ENCODE data around the gene KIF25. TPM values are rescaled to one million over a fixed set of nuclear protein-coding genes. Genes with fewer than 3 reads are reported as not detected.

KIF25 gene
- total and polyA plus RNA-seq, 7 donors, result 0.50 to 0.54 TPM; not detected in 5

- Histone ChIP-seq H3K4me3 (no peak overlapping the region), H3K36me3 (no peaks in the 10 kb centered on the region), H3K4me1 (no peaks in the 10 kb centered on the region), H3K27ac (no peak overlapping the region), H3K9me3 (no peaks in the 10 kb centered on the region), H3K27me3 (no peaks in the 10 kb centered on the region)
- 94 to 95% methylated on average over 75 of the region's 75 CpGs for WGBS, 2 donors
- TF ChIP-seq EP300 (IDR thresholded peaks at IDR 0.05) (no peak), CTCF (IDR thresholded peaks at IDR 0.05) (no peak), POLR2AphosphoS5 (IDR thresholded peaks at IDR 0.05) (no peak), POLR2A (IDR thresholded peaks at IDR 0.05) (no peak)
- intact Hi-C loops (cut with DNase I), result no loop called here
- no peak for DNase-seq
These were observed 7.2 kb upstream of the KIF25 start for GRCh38 chr6:167990016-167990945.

- H3K27ac ChIP-seq, result peak overlapping the region in 1 of 4 donors; percentile 55
- 87 to 93% methylated on average over 16 of the region's 16 CpGs for WGBS, 2 donors
- TF ChIP-seq CTCF (IDR thresholded peaks at IDR 0.05), result no peak
- TF ChIP-seq POLR2AphosphoS5 (IDR thresholded peaks at IDR 0.05), result peak in 2 of 4 donors; percentile 7 to 65
- no peaks in the 10 kb centered on the region for H3K36me3 ChIP-seq
- no peak overlapping the region for H3K4me3 ChIP-seq
- intact Hi-C loops (cut with DNase I), result no loop called here
- H3K27me3 ChIP-seq, result peaks cover 0 to 8% (median 8%) of the 10 kb centered on the region in 3 donors
- H3K4me1 ChIP-seq, result no peaks in the 10 kb centered on the region
- DNase-seq, result no peak
- H3K9me3 ChIP-seq, result no peaks in the 10 kb centered on the region
These were observed 4.3 kb upstream of the KIF25 start for GRCh38 chr6:167993169-167993568.

- TF ChIP-seq CTCF (IDR thresholded peaks at IDR 0.05), result no peak
- no peaks in the 10 kb centered on the region for H3K4me1 ChIP-seq
- H3K9me3 ChIP-seq, result no peaks in the 10 kb centered on the region
- DNase-seq, result no peak
- peaks cover 0 to 15% (median 12%) of the 10 kb centered on the region in 3 donors for H3K27me3 ChIP-seq
- no peak overlapping the region for H3K4me3 ChIP-seq
- peak overlapping the region in 1 of 4 donors; percentile 55 for H3K27ac ChIP-seq
- WGBS, 2 donors, result 89% methylated on average over 11 of the region's 11 CpGs
- intact Hi-C loops (cut with DNase I), result no loop called here
- no peaks in the 10 kb centered on the region for H3K36me3 ChIP-seq
These were observed 3.6 kb upstream of the KIF25 start for GRCh38 chr6:167993831-167994230.

- Histone ChIP-seq H3K36me3 (no peaks in the 10 kb centered on the region), H3K27ac (no peak overlapping the region), H3K4me3 (no peak overlapping the region), H3K27me3 (peaks cover 0 to 24% (median 22%) of the 10 kb centered on the region in 3 donors), H3K4me1 (no peaks in the 10 kb centered on the region), H3K9me3 (no peaks in the 10 kb centered on the region)
- intact Hi-C loops (cut with DNase I), result no loop called here
- TF ChIP-seq CTCF (IDR thresholded peaks at IDR 0.05), result no peak
- TF ChIP-seq EP300 (IDR thresholded peaks at IDR 0.05), result no peak
- no peak for TF ChIP-seq POLR2A (IDR thresholded peaks at IDR 0.05)
- TF ChIP-seq POLR2AphosphoS5 (IDR thresholded peaks at IDR 0.05), result no peak
- no peak for DNase-seq
- WGBS, 2 donors, result 93 to 95% methylated on average over 12 of the region's 12 CpGs
These were observed 2.2 kb upstream of the KIF25 start for GRCh38 chr6:167995302-167995701.
